ENCODE results near the gene IGLON5.

Gene IGLON5

GRCh38 chr19:51354103-51354741, 42.8 kb downstream of the IGLON5 start:
- H3K4me3 ChIP-seq (ENCODE audit: low read depth, low read length), result no peak overlapping the region
- TF ChIP-seq CTCF (IDR thresholded peaks at IDR 0.05; ENCODE audit: control insufficient read depth, extremely low read depth, insufficient read depth), result no peak
- no peak for DNase-seq (ENCODE audit: low read depth)

- H3K4me3 ChIP-seq (ENCODE audit: low read depth, low read length), result no peak overlapping the region
- TF ChIP-seq CTCF (IDR thresholded peaks at IDR 0.05; ENCODE audit: control insufficient read depth, extremely low read depth, insufficient read depth), result no peak
- no peak for DNase-seq (ENCODE audit: low read depth)
Measured at GRCh38 chr19:51354742-51355148, 43.3 kb downstream of the IGLON5 start.

- no peak for TF ChIP-seq CTCF (IDR thresholded peaks at IDR 0.05; ENCODE audit: control insufficient read depth, extremely low read depth, insufficient read depth)
- H3K4me3 ChIP-seq (ENCODE audit: low read depth, low read length), result no peak overlapping the region
- no peak for DNase-seq (ENCODE audit: low read depth)
Measured at GRCh38 chr19:51356159-51356801, 44.8 kb downstream of the IGLON5 start.

- DNase-seq (ENCODE audit: low read depth), result no peak
- no peak for TF ChIP-seq CTCF (IDR thresholded peaks at IDR 0.05; ENCODE audit: control insufficient read depth, extremely low read depth, insufficient read depth)
- no peak overlapping the region for H3K4me3 ChIP-seq (ENCODE audit: low read depth, low read length)
Measured at GRCh38 chr19:51357952-51358351, 46.5 kb downstream of the IGLON5 start.

- no peak for DNase-seq (ENCODE audit: low read depth)
- TF ChIP-seq CTCF (IDR thresholded peaks at IDR 0.05; ENCODE audit: control insufficient read depth, extremely low read depth, insufficient read depth), result no peak
- H3K4me3 ChIP-seq (ENCODE audit: low read depth, low read length), result no peak overlapping the region
Measured at GRCh38 chr19:51359294-51359693, 47.9 kb downstream of the IGLON5 start.

GRCh38 chr19:51361239-51361638, 49.8 kb downstream of the IGLON5 start:
- no peak for DNase-seq (ENCODE audit: low read depth)
- no peak overlapping the region for H3K4me3 ChIP-seq (ENCODE audit: low read depth, low read length)
- TF ChIP-seq CTCF (IDR thresholded peaks at IDR 0.05; ENCODE audit: control insufficient read depth, extremely low read depth, insufficient read depth), result no peak
